Liver (tissue), 9 donors: ENCODE data around the gene APP. TPM values are rescaled to one million over a fixed set of nuclear protein-coding genes. Genes with fewer than 3 reads are reported as not detected.

Source experiments
- DNase-seq: peaks from one replicate; pipeline ENCODE4 v3.0.0-alpha.2; 2017; ENCODE audit warnings: low spot score
- H3K27ac ChIP-seq, 2 donors: one replicate each; pipeline ENCODE4 v1.7.0; 2013; ENCODE audit warnings: inconsistent platforms in 2 of 2, low read length in 2 of 2, control low read depth in 1 of 2, low read depth in 1 of 2, mild to moderate bottlenecking in 1 of 2
- H3K27me3 ChIP-seq, 4 donors: one replicate each; pipeline versions ENCODE4 v1.6.1 to v1.7.0; 2013; ENCODE audit warnings: low read length in 3 of 4, inconsistent platforms in 1 of 4, mild to moderate bottlenecking in 1 of 4, moderate library complexity in 1 of 4; ENCODE audit not compliant: control insufficient read depth in 4 of 4, insufficient read depth in 4 of 4
- H3K36me3 ChIP-seq, 4 donors: one replicate each; pipeline versions ENCODE4 v1.6.1 to v1.7.0; 2013; ENCODE audit warnings: low read length in 3 of 4, mild to moderate bottlenecking in 3 of 4, low read depth in 1 of 4, moderate library complexity in 1 of 4; ENCODE audit not compliant: control insufficient read depth in 4 of 4, insufficient read depth in 3 of 4
- H3K4me1 ChIP-seq, 4 donors: one replicate each; pipeline versions ENCODE4 v1.6.1 to v1.7.0; 2013; ENCODE audit warnings: low read length in 3 of 4, mild to moderate bottlenecking in 3 of 4, moderate library complexity in 1 of 4; ENCODE audit not compliant: control insufficient read depth in 4 of 4, insufficient read depth in 4 of 4
- H3K4me3 ChIP-seq, 3 donors: one replicate each; pipeline versions ENCODE4 v1.6.1 to v1.7.0; 2013; ENCODE audit warnings: low read length in 3 of 3, control low read depth in 1 of 3, low read depth in 1 of 3, mild to moderate bottlenecking in 1 of 3
- H3K9ac ChIP-seq, 2 donors: one replicate each; pipeline ENCODE4 v1.7.0; 2013; ENCODE audit warnings: low read length in 2 of 2, mild to moderate bottlenecking in 2 of 2, moderate library complexity in 2 of 2, control low read depth in 1 of 2, low read depth in 1 of 2
- H3K9me3 ChIP-seq, 4 donors: one replicate each; pipeline versions ENCODE4 v1.6.1 to v1.7.0; 2013; ENCODE audit warnings: low read length in 3 of 4; ENCODE audit not compliant: control insufficient read depth in 4 of 4
- ATF3 ChIP-seq: IDR thresholded peaks from 2 replicates; pipeline ENCODE4 v1.6.1; 2016; ENCODE audit warnings: antibody characterized with exemption
- CTCF ChIP-seq: fragments of 150-350 bp; IDR thresholded peaks from 2 replicates; pipeline ENCODE4 v1.5.1; 2017; ENCODE audit warnings: improper control_type of control experiment, low read depth, low read length; ENCODE audit not compliant: missing input control
- FOXA1 ChIP-seq: IDR thresholded peaks from 2 replicates; pipeline ENCODE4 v1.6.1; 2016; ENCODE audit warnings: antibody characterized with exemption
- FOXA2 ChIP-seq: IDR thresholded peaks from 2 replicates; pipeline ENCODE4 v1.6.1; 2016; ENCODE audit warnings: antibody characterized with exemption
- HNF4A ChIP-seq, 2 donors: conservative IDR thresholded peaks; 2 replicates each; pipeline ENCODE4 v1.6.1; 2016; ENCODE audit warnings: antibody characterized with exemption in 2 of 2, mild to moderate bottlenecking in 2 of 2
- HNF4G ChIP-seq: IDR thresholded peaks from 2 replicates; pipeline ENCODE4 v1.6.1; 2016; ENCODE audit warnings: antibody characterized with exemption
- JUND ChIP-seq, 2 donors: IDR thresholded peaks; 2 replicates each; pipeline ENCODE4 v1.6.1; 2016; ENCODE audit warnings: antibody characterized with exemption in 2 of 2
- MAX ChIP-seq: IDR thresholded peaks from 2 replicates; pipeline ENCODE4 v1.6.1; 2016; ENCODE audit warnings: antibody characterized with exemption
- NR2F2 ChIP-seq: IDR thresholded peaks from 2 replicates; pipeline ENCODE4 v1.6.1; 2016; ENCODE audit warnings: antibody characterized with exemption
- RAD21 ChIP-seq, 2 donors: IDR thresholded peaks; 2 replicates each; pipeline ENCODE4 v1.6.1; 2016; ENCODE audit warnings: antibody characterized with exemption in 2 of 2, mild to moderate bottlenecking in 2 of 2
- RXRA ChIP-seq, 2 donors: IDR thresholded peaks; 2 replicates each; pipeline ENCODE4 v1.6.1; 2017 to 2018; ENCODE audit warnings: antibody characterized with exemption in 2 of 2, mild to moderate bottlenecking in 1 of 2
- SP1 ChIP-seq: IDR thresholded peaks from 2 replicates; pipeline ENCODE4 v1.6.1; 2018; ENCODE audit warnings: antibody characterized with exemption, mild to moderate bottlenecking
- YY1 ChIP-seq: IDR thresholded peaks from 2 replicates; pipeline ENCODE4 v1.6.1; 2016; ENCODE audit warnings: antibody characterized with exemption, mild to moderate bottlenecking
- WGBS: extraction: QIAGEN DNeasy Blood & Tissue Kit; methylation state at CpG from one replicate; pipeline ENCODE4 v1.1.7; 2013; 5-methylcytosine and 5-hydroxymethylcytosine counted together
- polyA plus RNA-seq, 2 donors: library from polyadenylated mRNA; stranded (reverse) in 1 of 2; unstranded in 1 of 2; fragments of 200-250 nt in 1 of 2; fragments of >200 nt in 1 of 2; fragmentation: Nextera tagmentation in 1 of 2; extraction: Ambion mirVana in 1 of 2; gene quantifications; one replicate each; pipeline versions ENCODE4 v1.2.1 to v1.2.3, GENCODE V29; 2013 to 2015
- total RNA-seq, 2 donors: library from RNA; depleted of rRNA; stranded (reverse); fragments of >200 nt; gene quantifications; one replicate each; pipeline ENCODE4 v1.2.3, GENCODE V29; 2014
- TF ChIP-seq, protein P1 (sequence below): IDR thresholded peaks from 2 replicates; pipeline ENCODE4 v1.6.1; 2016; ENCODE audit warnings: antibody characterized with exemption, mild to moderate bottlenecking
- TF ChIP-seq, protein P2 (sequence below): IDR thresholded peaks from 2 replicates; pipeline ENCODE4 v1.6.1; 2016; ENCODE audit warnings: antibody characterized with exemption
- donor health status: healthy.
- donor health status: healthy.
- donor health status: healthy.
- donor health status: healthy.
- donor health status: healthy.

Gene APP
- total and polyA plus RNA-seq, 4 donors, result 24.9 to 201 (median 111) TPM

DNA sequence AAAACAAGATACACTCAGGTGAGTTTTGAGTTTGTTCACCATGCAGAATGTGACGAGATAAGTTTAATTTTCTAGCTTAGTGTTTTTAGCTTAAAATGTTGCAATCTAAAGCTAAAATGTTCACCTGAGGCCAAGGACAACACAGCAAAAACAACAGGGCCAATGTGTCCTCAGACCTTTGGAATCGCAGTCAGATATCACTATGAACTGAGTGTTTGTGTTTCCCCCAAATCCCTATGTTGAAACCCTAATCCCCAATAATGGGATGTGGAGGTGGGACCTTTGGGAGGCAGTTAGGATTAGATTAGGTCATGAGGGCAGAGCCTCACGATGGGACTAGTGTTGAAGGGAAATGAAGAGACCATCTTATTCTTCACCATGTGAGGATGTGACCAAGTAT lies 291.4 kb downstream of the APP start (continued):
- TF ChIP-seq ATF3 (peak; percentile 68), RAD21 (IDR thresholded peaks at IDR 0.05) (peak; percentile 57 to 60), FOXA1 (peak; percentile 95), FOXA2 (peak; percentile 89), HNF4G (peak; percentile 96), MAX (peak; percentile 97), YY1 (peak; percentile 93)
- TF ChIP-seq, protein P1, sequence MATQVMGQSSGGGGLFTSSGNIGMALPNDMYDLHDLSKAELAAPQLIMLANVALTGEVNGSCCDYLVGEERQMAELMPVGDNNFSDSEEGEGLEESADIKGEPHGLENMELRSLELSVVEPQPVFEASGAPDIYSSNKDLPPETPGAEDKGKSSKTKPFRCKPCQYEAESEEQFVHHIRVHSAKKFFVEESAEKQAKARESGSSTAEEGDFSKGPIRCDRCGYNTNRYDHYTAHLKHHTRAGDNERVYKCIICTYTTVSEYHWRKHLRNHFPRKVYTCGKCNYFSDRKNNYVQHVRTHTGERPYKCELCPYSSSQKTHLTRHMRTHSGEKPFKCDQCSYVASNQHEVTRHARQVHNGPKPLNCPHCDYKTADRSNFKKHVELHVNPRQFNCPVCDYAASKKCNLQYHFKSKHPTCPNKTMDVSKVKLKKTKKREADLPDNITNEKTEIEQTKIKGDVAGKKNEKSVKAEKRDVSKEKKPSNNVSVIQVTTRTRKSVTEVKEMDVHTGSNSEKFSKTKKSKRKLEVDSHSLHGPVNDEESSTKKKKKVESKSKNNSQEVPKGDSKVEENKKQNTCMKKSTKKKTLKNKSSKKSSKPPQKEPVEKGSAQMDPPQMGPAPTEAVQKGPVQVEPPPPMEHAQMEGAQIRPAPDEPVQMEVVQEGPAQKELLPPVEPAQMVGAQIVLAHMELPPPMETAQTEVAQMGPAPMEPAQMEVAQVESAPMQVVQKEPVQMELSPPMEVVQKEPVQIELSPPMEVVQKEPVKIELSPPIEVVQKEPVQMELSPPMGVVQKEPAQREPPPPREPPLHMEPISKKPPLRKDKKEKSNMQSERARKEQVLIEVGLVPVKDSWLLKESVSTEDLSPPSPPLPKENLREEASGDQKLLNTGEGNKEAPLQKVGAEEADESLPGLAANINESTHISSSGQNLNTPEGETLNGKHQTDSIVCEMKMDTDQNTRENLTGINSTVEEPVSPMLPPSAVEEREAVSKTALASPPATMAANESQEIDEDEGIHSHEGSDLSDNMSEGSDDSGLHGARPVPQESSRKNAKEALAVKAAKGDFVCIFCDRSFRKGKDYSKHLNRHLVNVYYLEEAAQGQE, result peak; percentile 81

- 77% methylated on average over 3 of the region's 3 CpGs for WGBS
- Histone ChIP-seq H3K27ac (peak overlapping the region; percentile 86 to 93), H3K9ac (no peak overlapping the region), H3K4me3 (no peak overlapping the region), H3K27me3 (no peaks in the 10 kb centered on the region), H3K9me3 (no peaks in the 10 kb centered on the region), H3K36me3 (peaks cover 0 to 6% (median under 1%) of the 10 kb centered on the region in 4 donors), H3K4me1 (peaks cover 3 to 12% (median 6%) of the 10 kb centered on the region in 4 donors)
- TF ChIP-seq FOXA1, result no peak
- TF ChIP-seq HNF4A (conservative IDR thresholded peaks at IDR 0.05), result no peak
- TF ChIP-seq RAD21 (IDR thresholded peaks at IDR 0.05), result no peak
- no peak for TF ChIP-seq SP1
- no peak for TF ChIP-seq NR2F2
- TF ChIP-seq JUND (IDR thresholded peaks at IDR 0.05), result no peak
- TF ChIP-seq CTCF, result no peak
- TF ChIP-seq ATF3, result no peak
- no peak for TF ChIP-seq HNF4G
- TF ChIP-seq RXRA (IDR thresholded peaks at IDR 0.05), result no peak
- TF ChIP-seq, protein P2, sequence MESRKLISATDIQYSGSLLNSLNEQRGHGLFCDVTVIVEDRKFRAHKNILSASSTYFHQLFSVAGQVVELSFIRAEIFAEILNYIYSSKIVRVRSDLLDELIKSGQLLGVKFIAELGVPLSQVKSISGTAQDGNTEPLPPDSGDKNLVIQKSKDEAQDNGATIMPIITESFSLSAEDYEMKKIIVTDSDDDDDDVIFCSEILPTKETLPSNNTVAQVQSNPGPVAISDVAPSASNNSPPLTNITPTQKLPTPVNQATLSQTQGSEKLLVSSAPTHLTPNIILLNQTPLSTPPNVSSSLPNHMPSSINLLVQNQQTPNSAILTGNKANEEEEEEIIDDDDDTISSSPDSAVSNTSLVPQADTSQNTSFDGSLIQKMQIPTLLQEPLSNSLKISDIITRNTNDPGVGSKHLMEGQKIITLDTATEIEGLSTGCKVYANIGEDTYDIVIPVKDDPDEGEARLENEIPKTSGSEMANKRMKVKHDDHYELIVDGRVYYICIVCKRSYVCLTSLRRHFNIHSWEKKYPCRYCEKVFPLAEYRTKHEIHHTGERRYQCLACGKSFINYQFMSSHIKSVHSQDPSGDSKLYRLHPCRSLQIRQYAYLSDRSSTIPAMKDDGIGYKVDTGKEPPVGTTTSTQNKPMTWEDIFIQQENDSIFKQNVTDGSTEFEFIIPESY, result no peak
- no peak for DNase-seq
These were observed 292.2 kb downstream of the APP start for GRCh38 chr21:25878344-25878743.
